Measurements from ENCODE around the gene ZFP57.

Gene ZFP57

DNA sequence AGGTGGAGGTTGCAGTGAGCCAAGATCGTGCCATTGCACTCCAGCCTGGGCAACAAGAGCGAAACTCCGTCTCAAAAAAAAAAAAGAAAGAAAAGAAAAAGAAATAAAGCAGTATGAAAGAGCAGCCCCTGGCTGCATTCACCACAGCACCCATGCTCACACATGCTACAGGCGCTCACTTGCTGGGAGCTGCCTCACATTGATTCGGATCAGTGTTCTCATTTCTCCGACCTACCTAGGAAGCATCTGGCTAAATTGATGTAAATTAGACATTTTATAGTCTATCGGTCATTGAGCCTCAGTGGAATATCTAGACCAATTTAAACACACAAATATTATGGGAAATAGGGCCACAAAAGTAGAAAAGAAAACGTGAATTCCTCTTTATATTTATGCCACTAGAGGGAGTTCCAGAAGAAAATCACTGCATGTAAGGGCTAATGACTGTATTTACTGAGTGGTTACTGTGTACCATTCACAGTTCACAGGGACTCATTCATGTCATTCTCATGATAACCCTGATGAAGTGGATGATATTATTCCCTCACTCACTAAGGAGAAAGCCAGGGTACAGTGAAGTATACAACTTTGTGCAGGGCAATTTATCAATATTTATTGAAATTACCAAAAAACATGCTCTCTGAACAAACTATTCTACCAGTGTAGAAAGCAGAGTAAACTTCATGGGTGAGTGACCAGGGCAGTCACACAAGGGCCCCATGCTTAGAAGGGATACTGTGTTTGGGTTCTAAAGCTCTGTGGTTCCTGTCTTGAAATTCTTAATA lies 29.3 kb downstream of the ZFP57 start:
- DNase-seq: peak; percentile 45

- peak; percentile 99 for DNase-seq
Observed at GRCh38 chr6:29649701-29650673, 31.0 kb downstream of the ZFP57 start.

DNA sequence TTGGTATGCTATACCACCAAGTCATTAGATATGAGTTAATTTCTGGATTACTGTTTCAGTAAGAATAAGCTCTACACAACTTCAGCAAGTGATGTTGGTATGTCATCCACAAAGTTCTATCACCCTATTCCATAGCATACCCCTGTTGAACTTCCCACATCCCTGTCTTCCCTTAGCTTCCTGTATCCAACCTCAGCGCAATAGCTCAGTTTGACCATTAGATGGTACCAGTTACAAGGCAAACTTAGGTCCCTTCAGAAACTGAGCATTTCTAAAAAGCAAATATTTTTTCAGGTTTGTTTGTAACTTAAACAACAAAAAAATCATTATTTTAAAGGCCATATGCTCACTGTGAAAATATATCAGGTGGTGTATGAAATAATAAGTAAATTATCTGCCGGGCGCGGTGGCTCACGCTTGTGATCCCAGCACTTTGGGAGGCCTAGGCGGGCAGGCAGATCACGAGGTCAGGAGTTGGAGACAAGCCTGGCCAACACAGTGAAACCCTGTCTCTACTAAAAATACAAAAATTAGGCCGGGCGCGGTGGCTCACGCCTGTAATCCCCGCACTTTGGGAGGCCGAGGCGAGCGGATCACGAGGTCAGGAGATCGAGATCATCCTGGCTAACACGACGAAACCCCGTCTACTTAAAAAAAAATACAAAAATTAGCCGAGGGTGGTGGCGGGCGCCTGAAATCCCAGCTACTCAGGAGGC lies 32.9 kb downstream of the ZFP57 start:
- no peak for DNase-seq

DNA sequence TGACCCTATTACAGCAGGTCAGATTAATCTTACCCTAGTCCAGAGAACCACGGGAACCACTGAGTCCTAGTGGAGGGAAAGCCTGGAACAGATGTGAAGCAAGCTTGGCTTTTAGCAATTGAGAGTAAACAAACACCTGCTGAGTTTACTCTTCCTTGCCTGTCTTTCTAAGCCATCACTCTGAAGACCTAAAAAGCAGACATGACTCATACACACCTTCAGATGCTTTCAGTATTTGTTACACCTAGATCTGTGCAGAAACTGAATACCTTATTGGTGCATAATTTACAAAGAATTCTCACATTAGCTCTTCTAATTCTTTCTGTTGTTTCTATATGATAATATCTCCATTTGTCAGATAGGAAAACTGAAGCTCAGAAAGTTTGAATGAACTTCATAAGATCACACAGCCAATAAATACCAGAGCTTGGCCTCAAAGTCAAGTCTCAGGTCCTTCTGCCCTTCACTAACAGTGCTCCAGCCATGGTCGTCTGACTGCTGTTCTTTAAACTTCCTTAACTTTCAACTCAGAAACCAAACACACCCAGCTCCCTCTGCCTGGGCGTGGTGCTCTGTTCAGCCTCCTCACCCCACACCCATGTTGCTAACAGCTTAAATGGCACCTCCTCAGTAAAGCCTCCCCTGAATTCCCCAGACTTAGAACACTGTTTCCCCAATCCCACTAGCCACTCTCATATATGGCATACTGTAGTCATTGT lies 39.4 kb downstream of the ZFP57 start:
- no peak for DNase-seq

- no peak for DNase-seq
Observed at GRCh38 chr6:29637247-29637646, 43.7 kb downstream of the ZFP57 start.

DNA sequence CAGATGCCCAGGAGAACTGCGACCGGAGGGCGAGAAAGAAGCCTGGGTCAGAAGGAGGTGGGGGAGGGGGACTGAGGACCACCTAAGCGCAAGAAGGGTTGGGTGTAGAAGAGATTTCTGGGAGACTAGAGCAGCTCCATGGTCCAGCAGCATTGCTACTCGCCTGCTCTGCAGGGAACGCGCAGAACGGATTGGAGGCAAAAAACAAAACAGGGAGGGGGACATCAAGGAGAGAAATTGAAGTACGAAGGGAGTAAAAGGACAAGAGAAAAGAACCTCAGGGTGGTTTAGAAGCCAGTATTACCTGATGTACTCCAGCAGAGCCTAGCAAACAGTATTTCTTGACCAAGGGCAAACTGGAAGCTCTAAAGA lies 47.4 kb downstream of the ZFP57 start:
- DNase-seq: no peak

- DNase-seq: peak; percentile 51
Observed at GRCh38 chr6:29632789-29633533, 48.0 kb downstream of the ZFP57 start, which contains the start of gene GABBR1. TSS of gene GABBR1 (minus strand) at chr6:29633183. CDS start at chr6:29632385, 798 bp downstream.

GRCh38 chr6:29631860-29632731 lies 48.9 kb downstream of the ZFP57 start:
- no peak for DNase-seq

- no peak for DNase-seq
Observed at GRCh38 chr6:29631209-29631810, 49.6 kb downstream of the ZFP57 start.

GRCh38 chr6:29630315-29630714 lies 50.6 kb downstream of the ZFP57 start:
- no peak for DNase-seq

DNA sequence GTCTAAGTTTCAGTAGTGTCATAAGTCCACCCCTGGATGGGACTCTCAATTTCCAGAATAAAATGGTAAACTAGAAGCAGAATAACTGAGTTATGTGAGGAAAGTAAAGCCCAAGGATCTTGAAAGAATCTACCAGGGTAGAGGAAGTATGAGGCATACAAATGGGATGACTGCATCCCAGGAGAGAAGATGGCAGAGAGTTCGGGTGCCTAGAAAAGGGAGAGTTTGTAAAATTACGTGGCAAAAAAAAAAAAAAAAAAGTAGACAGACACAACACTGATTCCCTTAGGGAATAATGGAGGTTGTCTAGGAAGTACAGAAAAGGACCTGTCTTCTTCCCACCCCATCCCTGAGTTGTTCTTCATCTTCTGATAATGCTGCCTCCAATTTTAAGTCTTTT lies 51.4 kb downstream of the ZFP57 start:
- DNase-seq: no peak

DNA sequence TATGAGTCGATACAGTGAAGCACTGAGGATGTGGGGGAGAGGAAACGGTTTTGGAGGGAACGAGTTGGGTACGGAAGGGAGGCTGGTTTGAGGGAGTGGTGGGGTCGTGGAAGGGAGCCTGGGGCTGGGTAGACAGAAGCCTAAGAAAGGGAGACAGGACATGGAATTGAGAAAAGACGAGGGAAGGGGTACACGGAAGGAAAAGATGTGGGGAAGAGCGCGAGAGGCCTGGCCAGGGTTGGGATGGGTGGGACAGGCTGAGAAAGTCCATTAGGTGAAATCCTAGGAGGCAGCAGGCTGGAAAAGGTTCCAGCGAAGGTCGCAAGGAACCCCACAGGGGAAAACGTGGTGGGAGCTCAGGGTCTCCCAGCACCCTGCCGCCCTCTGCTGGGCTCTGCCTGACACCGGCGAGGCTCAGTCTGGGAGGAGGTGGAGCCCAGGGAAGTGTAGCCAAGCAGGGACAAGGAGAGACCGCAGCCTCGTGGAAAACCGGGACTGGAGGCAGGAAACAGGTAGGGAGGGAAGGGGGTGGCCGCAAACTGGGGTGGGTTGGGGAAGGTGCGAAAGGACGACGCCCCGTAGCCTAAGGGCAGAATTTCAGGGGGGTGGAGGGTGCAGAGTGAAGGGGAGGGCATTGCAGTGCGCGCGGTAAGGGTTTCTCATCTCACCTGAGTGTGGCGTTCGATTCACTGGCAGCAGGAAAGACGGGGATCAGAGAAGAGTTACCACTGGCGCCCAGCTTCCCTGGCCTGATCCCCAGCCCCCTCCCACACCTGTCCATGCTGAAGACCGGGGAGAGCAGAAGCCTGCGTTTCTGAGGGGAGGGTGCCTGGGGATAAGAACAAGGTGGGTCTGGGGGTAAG lies 52.3 kb downstream of the ZFP57 start:
- DNase-seq: peak; percentile 51

GRCh38 chr6:29627755-29628418 lies 53.1 kb downstream of the ZFP57 start:
- no peak for DNase-seq

- DNase-seq: no peak
Observed at GRCh38 chr6:29626948-29627754, 53.8 kb downstream of the ZFP57 start.

GRCh38 chr6:29625337-29625930 lies 55.5 kb downstream of the ZFP57 start:
- no peak for DNase-seq

- DNase-seq: no peak
Observed at GRCh38 chr6:29624520-29624961, 56.4 kb downstream of the ZFP57 start.

All from RPMI8226 (cell line).